HS-27A (cell line): Measurements from ENCODE around the gene CLIP2.
"Not testable (repeated sequence)": the region's sequence is repeated elsewhere in the genome, so short reads cannot be mapped to it uniquely, and the experiment has no call there.

Experiments used
- DNase-seq: peaks from one replicate; pipeline ENCODE4 v3.0.0-alpha.2; 2012; ENCODE audit warnings: low read depth, missing footprints

The CLIP2 gene

GRCh38 chr7:74297516-74298233 lies 8.5 kb downstream of the CLIP2 start:
- no peak for DNase-seq

- DNase-seq: no peak
These were observed 10.2 kb downstream of the CLIP2 start for GRCh38 chr7:74299401-74299800.

- DNase-seq: no peak
These were observed 11.7 kb downstream of the CLIP2 start for GRCh38 chr7:74300926-74301325.

- no peak for DNase-seq
These were observed 13.6 kb downstream of the CLIP2 start for GRCh38 chr7:74302745-74303221.

GRCh38 chr7:74304550-74304949 lies 15.3 kb downstream of the CLIP2 start:
- no peak for DNase-seq

- no peak for DNase-seq
These were observed 17.0 kb downstream of the CLIP2 start for GRCh38 chr7:74306004-74306729.

- no peak for DNase-seq
These were observed 17.7 kb downstream of the CLIP2 start for GRCh38 chr7:74306730-74307469.

- no peak for DNase-seq
These were observed 18.7 kb downstream of the CLIP2 start for GRCh38 chr7:74307738-74308505.

GRCh38 chr7:74309181-74309580 lies 20.0 kb downstream of the CLIP2 start:
- no peak for DNase-seq

GRCh38 chr7:74311305-74311744 lies 22.1 kb downstream of the CLIP2 start:
- DNase-seq: no peak

- no peak for DNase-seq
These were observed 23.3 kb downstream of the CLIP2 start for GRCh38 chr7:74312418-74313028.

GRCh38 chr7:74315891-74316290 lies 26.7 kb downstream of the CLIP2 start:
- DNase-seq: not testable (repeated sequence)

- no peak for DNase-seq
These were observed 28.1 kb downstream of the CLIP2 start for GRCh38 chr7:74317146-74317782.

- no peak for DNase-seq
These were observed 28.8 kb downstream of the CLIP2 start for GRCh38 chr7:74318043-74318442.

- DNase-seq: no peak
These were observed 31.5 kb downstream of the CLIP2 start for GRCh38 chr7:74320645-74321221.

GRCh38 chr7:74322892-74323291 lies 33.7 kb downstream of the CLIP2 start:
- not testable (repeated sequence) for DNase-seq

- DNase-seq: no peak
These were observed 35.5 kb downstream of the CLIP2 start for GRCh38 chr7:74324531-74325209.

GRCh38 chr7:74325210-74325565 lies 36.0 kb downstream of the CLIP2 start:
- no peak for DNase-seq

- no peak for DNase-seq
These were observed 40.0 kb downstream of the CLIP2 start for GRCh38 chr7:74329225-74329624.
